Hematopoietic multipotent progenitor cell treated with erythropoietin and hydrocortisone succinate and interleukin-3 and kit ligand, for 15 days (in vitro differentiated cells): Measurements from ENCODE around the gene MYO10.
"Not testable (repeated sequence)": the region's sequence is repeated elsewhere in the genome, so short reads cannot be mapped to it uniquely, and the experiment has no call there.

Source experiments
- DNase-seq: peaks from one replicate; pipeline ENCODE4 v3.0.0-alpha.2; 2015; ENCODE audit warnings: low spot score

Gene MYO10

DNA sequence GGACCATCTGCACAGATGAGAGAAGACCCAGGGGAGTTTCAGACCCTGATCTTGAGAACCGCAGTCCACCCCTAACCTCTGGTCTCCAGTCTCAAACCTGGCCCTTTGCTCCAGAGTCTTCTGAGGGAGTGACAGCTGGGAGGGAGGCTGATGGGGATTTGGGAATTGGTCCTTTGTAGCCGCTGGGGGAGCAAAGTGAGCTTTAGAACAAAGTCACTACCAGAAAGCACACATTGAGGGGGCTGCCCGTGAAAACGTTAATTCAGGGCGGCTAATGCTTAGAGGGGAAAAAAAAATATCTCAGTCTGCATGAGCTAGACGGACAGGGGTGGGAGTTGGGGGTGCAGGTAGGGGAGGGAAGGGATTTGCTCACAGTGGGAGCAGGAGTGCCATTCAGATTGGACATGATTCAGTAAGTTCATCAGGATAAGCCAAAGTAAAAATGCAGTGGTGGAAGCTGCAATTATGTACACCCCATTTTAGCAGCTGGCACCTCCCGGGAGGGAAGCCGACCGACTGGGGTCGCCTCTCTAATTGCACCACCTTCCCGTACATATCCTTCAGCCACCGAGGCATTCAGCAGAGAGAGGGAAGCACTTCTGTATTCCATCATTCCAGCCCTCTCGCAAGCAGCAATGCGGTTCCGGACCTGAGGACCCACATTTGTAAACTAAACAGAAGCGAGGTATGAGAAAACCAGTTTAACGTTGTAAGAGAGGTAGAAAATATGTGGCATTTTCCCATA, 195.8 kb downstream of the MYO10 start:
- DNase-seq, result no peak

DNA sequence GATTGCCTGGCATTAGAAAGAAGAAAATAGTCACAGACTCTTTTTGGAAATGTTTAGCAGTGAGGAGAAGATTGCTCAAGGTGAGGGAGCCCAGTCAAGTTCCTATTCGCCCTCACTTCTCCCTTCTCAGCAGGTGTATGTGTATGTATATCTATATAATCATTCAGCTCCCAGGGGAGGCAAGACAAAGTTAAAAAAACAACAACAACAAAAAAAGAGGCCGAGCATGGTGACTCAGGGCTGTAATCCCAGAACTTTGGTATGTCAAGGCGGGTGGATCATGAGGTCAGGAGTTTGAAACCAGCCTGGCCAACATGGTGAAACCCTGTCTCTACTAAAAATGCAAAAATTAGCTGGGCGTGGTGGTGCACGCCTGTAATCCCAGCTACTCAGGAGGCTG, 197.7 kb downstream of the MYO10 start:
- DNase-seq, result not testable (repeated sequence)

DNA sequence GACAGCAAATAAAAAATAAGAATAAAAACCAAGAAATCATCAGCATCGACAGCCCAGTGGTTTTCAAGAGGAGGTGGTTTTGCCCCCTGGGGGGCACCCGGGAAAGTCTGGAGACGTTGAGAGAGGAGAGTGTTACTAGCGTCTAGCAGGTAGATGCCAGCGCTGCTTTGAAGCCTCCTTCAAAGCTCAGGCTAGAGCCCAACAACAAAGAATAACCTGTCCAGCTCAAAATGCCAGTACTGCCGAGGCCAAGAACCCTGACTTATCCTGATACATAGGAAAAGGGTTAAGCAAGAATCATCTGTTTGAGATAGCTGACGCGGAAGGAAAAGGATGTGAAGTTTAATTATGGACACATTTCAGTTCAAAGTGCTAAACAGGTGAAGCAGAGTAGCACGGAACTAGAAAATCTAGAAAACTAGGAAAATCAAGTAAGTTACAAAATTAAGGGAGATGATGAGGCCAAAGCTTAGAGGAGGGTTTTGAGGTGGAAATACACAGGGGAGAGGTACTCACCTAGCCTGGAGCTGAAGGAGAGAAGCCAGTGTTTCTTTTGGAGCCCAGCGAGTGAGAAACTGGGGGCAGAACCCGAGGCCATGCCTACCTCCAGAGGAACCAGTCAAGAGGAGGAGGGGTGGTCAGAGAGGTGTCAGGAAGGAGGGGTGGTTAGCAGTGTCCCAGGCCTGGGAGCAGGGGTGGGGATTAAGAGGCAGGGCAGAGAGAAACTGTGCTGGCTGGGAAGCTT, 198.3 kb downstream of the MYO10 start:
- DNase-seq, result no peak

DNA sequence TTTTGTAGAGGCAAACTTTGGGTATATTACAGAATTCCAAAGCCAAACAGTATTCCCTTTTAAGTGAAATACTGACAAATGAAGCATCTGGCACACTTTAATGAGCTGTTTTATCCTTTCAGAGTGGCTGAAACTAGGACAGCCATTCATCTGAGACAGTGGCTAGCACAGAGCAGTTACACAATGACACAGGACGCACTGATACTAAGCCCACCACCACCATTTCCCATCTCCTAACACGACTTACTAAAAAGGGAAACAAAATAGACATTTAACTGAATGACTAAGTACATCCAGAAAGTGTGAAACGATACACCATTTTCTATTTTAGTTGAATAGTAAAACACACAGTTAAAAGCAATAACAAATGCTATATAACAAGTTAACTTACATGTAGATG, 198.9 kb downstream of the MYO10 start:
- no peak for DNase-seq

DNA sequence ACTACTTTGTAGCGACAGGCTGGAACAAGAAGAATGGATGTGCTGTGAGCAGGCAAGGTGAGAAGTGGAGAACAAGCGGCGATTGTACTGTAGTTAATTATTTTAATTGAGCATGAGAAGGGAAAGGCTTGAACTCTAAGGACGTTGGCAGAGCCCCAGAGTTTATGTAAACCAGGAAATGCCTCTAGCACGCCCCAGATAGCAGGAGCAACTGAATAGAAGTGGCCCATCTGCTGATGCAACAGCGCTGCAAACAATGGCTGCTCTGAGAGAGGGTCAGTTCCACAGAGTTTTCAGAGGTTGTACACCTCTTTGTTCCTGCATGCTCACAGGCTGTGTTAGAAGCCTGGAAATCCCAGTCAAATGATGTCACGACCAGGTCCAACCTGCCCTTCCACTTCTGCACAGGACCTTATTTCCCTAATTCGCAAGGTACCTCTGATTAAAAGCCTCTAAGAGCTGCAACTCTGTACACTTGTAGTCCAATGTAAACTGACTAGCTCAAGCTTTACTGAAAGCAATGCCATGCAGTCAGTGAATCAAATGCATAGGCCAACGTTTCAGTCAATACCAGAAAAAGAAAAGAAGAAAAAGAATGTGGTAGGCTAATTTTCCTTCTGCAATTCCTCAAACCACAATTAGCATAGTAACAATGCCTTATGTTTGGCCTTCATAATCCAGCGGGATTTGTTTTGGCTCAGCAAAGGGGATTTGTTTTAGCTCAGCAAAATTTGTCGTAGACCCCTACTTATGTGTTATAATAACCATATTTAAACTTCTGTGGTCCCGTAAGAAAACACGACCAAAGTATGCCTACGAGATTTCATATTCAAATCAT, 199.7 kb downstream of the MYO10 start:
- no peak for DNase-seq

DNA sequence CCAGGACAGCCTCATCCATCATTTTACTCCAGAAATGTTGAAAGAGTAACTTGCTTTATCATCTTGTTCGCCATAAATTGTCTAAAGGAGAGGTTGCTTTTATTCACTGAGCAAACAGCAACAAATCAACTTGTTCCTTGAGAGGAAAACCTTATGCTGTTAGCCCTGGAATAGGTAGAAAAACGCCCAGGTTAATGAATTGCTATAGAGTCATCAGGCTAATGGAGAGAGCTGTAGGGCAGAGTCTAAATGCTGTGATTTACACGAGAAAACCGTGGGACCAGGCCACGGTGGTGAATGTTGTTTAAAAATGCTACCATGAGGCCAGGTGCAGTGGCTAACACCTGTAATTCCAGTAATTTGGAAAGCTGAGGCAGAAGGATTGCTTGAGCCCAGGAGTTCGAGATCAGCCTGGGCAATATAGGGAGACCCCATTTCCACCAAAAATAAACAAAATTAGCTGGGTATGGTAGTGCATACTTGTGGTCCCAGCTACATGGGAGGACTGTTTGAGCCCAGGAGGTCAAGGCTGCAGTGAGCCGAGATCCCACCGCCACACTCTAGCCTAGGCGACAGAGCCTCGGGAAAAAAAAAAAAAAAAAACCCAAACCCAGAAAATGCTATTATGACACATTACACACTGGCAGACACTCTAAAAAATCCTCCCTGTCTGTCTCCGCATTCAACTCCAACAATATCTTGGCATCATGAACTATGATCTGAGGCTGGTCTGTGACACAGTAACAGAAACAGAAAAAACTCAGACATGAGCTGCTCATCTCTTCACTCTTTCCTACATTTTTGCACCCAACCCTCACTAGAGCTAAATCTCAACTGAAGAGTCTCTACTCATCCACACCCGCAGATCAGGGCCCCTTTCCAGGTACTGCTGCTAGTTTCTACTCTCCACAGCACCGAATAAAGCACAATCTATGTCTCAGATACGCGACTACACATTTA, 200.7 kb downstream of the MYO10 start:
- no peak for DNase-seq

DNA sequence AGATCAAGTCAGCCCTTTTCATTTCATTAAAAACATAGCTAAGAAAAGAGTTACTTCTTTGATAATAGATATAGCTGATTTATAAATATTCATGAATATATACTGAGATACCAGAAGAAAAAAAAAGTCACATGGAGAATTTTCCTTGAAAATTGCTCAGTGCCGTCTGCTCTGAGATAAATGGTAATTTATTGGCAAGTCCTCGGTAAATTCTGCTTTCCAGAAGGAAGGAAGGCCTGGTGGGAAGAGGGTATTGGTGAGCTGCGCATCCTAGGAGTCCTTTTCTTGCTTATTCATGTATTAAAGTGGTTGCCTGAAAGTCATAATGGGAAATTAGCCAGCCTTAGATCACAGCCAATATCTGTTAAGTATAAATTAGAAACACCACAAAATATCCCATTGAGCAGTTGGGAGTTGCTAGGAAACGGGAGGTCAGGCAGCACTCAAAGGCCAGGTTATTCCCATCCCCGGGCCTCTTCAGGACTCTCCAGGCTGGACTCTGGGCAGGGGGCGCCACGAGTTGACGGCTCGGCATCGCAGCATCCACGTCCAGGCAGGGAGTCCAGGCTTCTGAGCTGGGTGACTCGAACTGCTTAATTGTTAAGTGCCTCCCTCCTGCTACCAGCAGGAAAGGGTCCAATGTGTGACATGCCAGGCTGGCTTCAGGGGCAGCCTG, 202.6 kb downstream of the MYO10 start:
- DNase-seq, result no peak

DNA sequence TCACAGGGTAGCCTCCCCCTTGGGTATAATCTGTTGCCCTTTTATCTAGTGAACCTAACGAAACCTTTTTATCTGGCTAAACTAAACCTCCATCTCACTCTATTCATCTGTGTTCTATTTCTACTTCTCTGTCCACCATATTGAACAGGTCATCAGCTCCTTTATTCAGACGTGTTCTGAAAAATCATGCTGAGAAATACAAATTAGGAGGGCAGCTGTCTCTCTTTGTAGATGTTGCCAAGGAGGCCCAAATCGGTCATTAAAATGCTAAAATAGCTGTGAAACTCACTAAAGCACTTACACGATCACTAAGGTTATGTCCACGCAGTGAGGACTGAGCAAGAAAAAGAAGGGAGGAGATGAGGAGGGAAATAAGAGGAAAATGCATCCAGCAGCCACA, 203.7 kb downstream of the MYO10 start:
- no peak for DNase-seq

DNA sequence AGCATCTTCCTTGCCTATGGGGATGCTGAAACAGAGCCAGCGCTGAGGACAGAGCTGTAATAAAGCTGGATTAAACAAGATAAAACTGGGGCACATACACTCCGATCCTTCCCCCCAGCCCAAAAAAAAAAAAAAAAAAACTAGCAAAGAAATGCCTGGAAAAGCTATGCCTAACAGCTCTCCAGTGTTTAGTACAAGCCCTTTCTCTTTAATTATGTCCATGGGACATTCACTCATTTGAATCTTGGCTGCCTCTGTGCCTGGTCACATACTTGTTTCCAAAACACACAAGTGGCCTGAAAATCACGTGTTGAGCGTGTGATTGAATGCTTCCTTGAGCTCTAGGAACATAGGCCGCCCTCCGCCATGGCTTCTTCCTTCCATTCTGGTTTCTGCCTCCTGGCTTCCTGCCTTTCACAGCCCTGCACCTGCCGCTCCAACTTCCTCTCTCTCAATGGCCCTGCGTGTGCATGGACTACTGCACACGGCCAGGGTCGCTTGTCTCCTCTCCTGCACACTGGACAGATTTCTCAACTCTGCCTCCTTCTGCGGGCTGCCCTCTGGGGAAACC, 208.2 kb downstream of the MYO10 start:
- DNase-seq, result no peak

DNA sequence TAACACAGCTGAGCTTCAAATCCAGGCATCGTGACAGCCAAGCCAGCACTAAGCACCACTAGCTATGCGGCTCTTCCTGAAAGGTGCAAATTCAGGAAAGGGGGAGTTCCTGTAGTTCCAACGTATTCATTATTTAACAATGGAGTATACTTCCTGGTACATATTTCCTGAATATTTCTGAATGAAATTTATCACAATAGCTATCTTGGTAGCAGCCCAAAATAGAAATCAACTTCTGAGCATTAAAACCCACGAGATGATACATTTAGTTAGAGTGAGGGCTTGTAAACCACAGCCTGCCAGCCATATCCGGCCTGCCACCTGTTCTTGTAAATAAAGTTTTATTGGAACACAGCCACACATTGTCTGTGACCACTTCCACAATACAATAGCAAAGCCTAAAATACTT, 209.5 kb downstream of the MYO10 start:
- DNase-seq, result no peak

DNA sequence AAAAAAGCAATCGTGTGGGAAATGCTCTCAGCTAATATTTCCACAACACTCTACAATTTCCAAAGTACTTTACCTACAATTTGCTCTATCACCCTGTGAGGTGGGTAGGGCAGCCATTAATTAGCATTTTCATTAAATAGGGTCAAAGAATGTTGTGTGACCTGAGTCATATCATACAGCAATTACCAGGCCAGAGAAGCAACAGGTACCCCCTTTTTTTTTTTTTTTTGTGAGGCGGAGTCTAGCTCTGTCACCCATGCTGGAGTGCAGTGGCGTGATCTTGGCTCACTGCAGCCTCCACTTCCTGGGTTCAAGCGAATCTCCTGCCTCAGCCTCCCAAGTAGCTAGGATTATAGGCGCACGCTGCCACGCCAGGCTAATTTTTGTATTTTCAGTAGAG, 210.5 kb downstream of the MYO10 start:
- no peak for DNase-seq

DNA sequence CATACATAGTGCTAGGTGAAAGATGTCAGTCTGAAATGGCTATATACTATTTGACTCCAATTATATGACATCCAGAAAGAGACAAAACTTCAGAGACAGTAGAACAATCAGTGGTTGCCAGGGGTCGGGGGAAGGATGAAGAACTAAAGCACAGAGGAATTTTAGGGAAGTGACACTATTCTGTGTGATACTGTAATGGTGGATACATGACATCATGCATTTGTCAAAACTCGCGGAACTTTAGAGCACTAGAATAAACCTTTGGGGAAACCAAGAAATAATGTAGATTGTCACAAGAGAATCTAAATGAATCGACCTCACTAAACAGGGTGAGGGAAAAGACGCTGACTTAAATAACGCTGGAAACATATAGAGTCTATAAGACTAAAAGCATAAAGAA, 212.3 kb downstream of the MYO10 start:
- no peak for DNase-seq

DNA sequence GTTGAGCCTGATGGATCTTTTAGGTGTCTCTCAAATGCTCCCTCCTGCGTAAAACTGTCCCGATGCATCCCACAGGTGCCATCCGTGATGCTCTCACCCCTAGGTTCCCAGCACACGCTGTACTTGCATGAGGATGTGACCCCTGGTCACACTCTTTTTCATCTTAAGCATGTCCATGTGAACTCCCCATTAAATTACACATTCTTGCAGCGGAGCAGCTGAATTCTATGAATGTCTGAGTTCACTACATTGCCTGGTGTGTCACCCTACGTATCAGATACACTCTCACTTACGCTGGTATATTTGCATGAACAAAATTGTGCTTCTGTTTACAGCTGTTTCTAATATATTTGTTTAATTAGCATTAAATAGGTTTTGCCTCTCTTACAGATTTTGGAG, 214.0 kb downstream of the MYO10 start:
- DNase-seq, result no peak

DNA sequence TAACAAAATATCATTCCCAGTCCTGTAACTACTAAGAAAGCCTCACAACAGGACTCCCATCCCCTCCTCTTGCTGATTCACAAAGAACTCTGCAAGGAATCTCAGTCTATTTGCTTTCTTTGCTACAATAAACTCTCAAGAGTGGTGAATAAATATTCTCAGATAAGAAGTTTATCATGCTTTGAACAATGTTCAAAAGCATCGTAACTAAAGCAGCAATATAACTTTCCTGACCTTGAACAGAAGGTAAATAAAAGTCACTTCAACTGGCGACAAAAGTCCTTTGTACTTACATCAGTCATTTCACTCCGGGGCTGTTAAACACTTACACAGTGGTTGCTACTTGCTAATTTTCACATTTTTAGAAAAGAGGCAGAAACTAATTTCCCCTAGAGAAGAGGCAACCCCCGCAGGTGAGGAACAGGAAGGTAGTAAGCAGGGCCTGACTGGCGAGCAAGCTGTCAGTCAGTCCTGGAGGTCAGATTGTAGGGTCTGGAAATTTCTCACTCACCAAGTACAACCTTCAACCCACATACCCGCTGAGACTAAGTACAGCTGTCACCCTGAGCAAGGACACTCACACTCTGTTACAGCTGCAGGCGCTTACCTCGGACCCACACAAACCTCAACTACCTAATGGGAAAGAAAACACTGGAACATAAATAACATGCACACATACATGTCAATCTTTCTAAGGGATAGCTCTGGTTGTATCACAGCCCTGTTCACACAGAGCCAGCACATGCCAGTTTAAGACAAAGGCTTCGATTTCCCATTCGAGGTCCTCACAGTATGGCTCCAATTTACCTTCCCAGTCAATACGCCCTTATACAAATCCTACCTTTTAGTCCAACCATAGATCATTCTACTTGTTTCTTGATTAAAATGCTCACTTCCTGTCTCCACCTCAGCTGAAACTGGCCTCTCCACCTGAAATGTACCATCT, 214.7 kb downstream of the MYO10 start:
- DNase-seq, result no peak

DNA sequence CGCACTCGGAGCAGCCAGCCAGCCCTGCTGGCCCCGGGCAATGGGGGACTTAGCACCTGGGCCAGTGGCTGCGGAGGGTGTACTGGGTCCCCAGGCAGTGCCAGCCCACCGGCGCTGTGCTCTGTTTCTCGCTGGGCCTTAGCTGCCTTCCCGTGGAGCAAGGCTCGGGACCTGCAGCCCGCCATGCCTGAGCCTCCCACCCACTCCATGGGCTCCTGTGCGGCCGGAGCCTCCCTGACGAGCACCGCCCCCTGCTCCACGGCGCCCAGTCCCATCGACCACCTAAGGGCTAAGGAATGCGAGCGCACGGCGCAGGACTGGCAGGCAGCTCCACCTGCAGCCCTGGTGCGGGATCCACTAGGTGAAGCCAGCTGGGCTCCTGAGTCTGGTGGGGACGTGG, 218.1 kb downstream of the MYO10 start:
- DNase-seq, result not testable (repeated sequence)

DNA sequence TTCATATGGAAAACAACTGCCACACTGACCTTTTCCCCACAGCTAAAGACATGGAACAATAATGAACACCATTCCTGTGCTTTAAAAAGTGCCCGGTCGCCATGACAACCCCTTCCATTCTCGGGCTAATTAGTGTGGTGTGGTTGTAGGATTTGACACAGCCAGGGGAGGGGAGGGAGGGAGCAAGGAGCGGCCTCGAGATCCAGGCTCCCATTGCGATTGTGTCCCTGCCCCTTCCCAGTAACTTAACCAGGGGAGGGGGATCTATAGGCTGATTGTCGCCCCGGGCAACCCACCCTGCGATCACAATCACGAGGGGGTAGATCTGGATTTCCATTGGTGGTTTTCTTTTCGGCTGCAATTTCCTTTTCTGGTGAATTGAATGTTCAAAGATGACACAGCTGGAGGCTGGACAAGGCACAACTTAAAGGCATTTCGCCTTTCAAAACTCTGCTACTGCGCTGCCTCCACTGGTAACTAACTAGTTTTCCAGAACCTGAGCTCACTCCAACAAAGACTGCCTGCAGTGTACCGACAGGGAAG, 222.6 kb downstream of the MYO10 start:
- DNase-seq, result no peak

DNA sequence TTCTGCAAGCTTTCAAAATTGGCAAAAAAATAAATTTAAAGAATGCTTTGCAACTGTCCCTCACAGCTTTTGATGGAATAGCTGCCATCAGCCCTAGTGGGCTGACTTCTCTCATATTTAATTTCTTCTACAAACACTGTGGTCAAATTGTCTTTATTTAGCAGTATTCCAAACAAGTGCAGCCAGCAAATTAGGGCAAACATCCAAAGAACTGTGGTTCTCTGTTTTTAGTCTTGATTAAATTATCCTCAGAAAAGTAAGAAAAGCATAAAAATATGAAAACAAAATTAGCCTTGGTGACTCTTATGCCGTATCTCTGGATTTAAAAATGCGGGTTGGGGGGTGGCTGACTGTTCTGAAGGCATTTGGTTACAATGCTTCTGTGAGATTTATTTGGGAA, 223.5 kb downstream of the MYO10 start:
- no peak for DNase-seq

DNA sequence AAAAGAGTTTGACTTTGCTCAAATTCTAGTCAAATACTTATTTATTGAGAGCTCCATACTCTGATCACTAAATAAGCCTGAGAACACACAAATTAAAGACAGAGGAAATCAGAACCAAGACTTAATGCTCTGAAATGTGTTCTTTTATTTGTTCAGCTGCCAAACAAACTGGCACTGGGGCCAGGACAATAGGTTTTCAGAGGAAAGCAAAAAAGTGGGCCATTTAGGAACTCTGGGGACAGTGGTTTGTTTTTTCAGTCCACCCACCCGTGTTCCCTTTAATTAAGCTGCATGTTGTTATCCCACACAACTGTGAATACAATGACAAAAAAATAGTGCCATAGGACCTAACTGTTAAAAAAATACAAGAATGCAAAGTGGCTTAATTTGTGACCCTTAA, 223.9 kb downstream of the MYO10 start:
- DNase-seq, result no peak

DNA sequence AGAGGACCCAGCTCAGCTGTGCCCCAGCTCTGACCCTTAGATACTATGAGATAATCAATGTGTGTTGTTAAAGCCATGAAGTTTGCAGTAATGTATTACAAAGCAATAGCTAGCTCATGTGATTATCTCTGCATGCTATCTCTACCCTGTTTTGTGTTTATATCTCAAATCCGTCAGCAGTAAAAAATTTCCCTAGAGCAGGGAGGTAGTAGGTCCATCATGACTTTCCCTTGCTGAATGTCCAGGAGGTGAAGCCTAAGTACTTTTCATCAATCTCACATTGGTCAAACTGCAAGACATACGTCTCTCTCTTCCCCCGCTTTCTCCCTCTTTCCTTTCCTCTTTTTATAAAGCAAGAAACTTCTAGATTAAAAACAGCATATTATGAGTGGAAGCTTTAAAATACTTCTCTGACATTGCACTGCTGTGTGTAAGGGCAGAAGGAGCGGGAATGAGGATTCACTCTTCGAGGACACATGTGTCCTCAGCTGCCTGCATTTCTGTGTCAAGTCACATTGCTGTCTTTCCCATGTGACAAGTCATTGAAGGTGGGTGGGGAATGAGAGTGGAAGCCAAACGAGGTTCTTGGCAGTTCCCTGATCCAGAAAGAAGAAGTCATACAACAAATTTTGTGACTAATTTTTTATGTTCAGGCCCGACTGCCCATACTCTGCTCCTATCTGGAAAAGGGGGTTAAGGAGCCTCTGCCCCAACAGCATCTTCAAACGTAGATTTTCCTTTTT, 226.2 kb downstream of the MYO10 start:
- DNase-seq, result no peak
